Measurements from ENCODE around the gene CNKSR3.

CNKSR3 gene

GRCh38 chr6:154510144-154510905, at the start of gene CNKSR3:
CNKSR3 (minus strand) TSS chr6:154510685; CDS start chr6:154510114, 571 bp downstream.
- H3K27me3 ChIP-seq (ENCODE audit: control insufficient read depth, insufficient read depth, low read length), result peaks cover 13% of the 10 kb centered on the region; the same call in 1 of the 2 replicates
- WGBS (ENCODE audit: insufficient coverage, insufficient read length), result no CpG with 5 or more reads among the region's 86 CpGs
- DNase-seq (ENCODE audit: low read depth, low spot score), result peak; percentile 79
- no peaks in the 10 kb centered on the region for H3K36me3 ChIP-seq (ENCODE audit: control insufficient read depth, insufficient read depth, low read length)
- no peaks in the 10 kb centered on the region for H3K9me3 ChIP-seq (ENCODE audit: control insufficient read depth, insufficient read depth, low read length)
- no peak within 1 kb of the TSS for H3K27ac ChIP-seq (ENCODE audit: low read length)
- H3K4me3 ChIP-seq (ENCODE audit: low read length), result peak within 1 kb of the TSS; percentile 54; the same call in 1 of the 2 replicates
- no peaks in the 10 kb centered on the region for H3K4me1 ChIP-seq (ENCODE audit: control insufficient read depth, insufficient read depth, low read length)

GRCh38 chr6:154558984-154559383, 48.5 kb upstream of the CNKSR3 start:
- H3K4me3 ChIP-seq (ENCODE audit: low read length), result no peak overlapping the region
- H3K36me3 ChIP-seq (ENCODE audit: control insufficient read depth, insufficient read depth, low read length), result no peaks in the 10 kb centered on the region
- no peaks in the 10 kb centered on the region for H3K4me1 ChIP-seq (ENCODE audit: control insufficient read depth, insufficient read depth, low read length)
- no peaks in the 10 kb centered on the region for H3K9me3 ChIP-seq (ENCODE audit: control insufficient read depth, insufficient read depth, low read length)
- H3K27ac ChIP-seq (ENCODE audit: low read length), result no peak overlapping the region
- WGBS (ENCODE audit: insufficient coverage, insufficient read length), result no CpG with 5 or more reads among the region's 5 CpGs
- no peak for DNase-seq (ENCODE audit: low read depth, low spot score)
- no peaks in the 10 kb centered on the region for H3K27me3 ChIP-seq (ENCODE audit: control insufficient read depth, insufficient read depth, low read length)

GRCh38 chr6:154558513-154558912, 48.0 kb upstream of the CNKSR3 start:
- no peaks in the 10 kb centered on the region for H3K27me3 ChIP-seq (ENCODE audit: control insufficient read depth, insufficient read depth, low read length)

GRCh38 chr6:154555073-154555677, 44.7 kb upstream of the CNKSR3 start:
- H3K9me3 ChIP-seq (ENCODE audit: control insufficient read depth, insufficient read depth, low read length), result no peaks in the 10 kb centered on the region
- no peaks in the 10 kb centered on the region for H3K36me3 ChIP-seq (ENCODE audit: control insufficient read depth, insufficient read depth, low read length)
- no peaks in the 10 kb centered on the region for H3K4me1 ChIP-seq (ENCODE audit: control insufficient read depth, insufficient read depth, low read length)
- no peak for DNase-seq (ENCODE audit: low read depth, low spot score)
- WGBS (ENCODE audit: insufficient coverage, insufficient read length), result no CpG with 5 or more reads among the region's 7 CpGs
- no peak overlapping the region for H3K27ac ChIP-seq (ENCODE audit: low read length)
- H3K4me3 ChIP-seq (ENCODE audit: low read length), result no peak overlapping the region
- no peaks in the 10 kb centered on the region for H3K27me3 ChIP-seq (ENCODE audit: control insufficient read depth, insufficient read depth, low read length)

More at GRCh38 chr6:154558513-154558912, 48.0 kb upstream of the CNKSR3 start:
- H3K4me1 ChIP-seq (ENCODE audit: control insufficient read depth, insufficient read depth, low read length), result no peaks in the 10 kb centered on the region
- WGBS (ENCODE audit: insufficient coverage, insufficient read length), result no CpG with 5 or more reads among the region's 6 CpGs
- no peaks in the 10 kb centered on the region for H3K9me3 ChIP-seq (ENCODE audit: control insufficient read depth, insufficient read depth, low read length)
- DNase-seq (ENCODE audit: low read depth, low spot score), result no peak
- H3K36me3 ChIP-seq (ENCODE audit: control insufficient read depth, insufficient read depth, low read length), result no peaks in the 10 kb centered on the region
- no peak overlapping the region for H3K4me3 ChIP-seq (ENCODE audit: low read length)
- H3K27ac ChIP-seq (ENCODE audit: low read length), result no peak overlapping the region

GRCh38 chr6:154554491-154554890, 44.0 kb upstream of the CNKSR3 start:
- H3K36me3 ChIP-seq (ENCODE audit: control insufficient read depth, insufficient read depth, low read length), result no peaks in the 10 kb centered on the region
- no peaks in the 10 kb centered on the region for H3K4me1 ChIP-seq (ENCODE audit: control insufficient read depth, insufficient read depth, low read length)
- no peak overlapping the region for H3K27ac ChIP-seq (ENCODE audit: low read length)
- no peaks in the 10 kb centered on the region for H3K27me3 ChIP-seq (ENCODE audit: control insufficient read depth, insufficient read depth, low read length)
- no CpG with 5 or more reads among the region's 6 CpGs for WGBS (ENCODE audit: insufficient coverage, insufficient read length)
- no peak for DNase-seq (ENCODE audit: low read depth, low spot score)
- no peak overlapping the region for H3K4me3 ChIP-seq (ENCODE audit: low read length)
- H3K9me3 ChIP-seq (ENCODE audit: control insufficient read depth, insufficient read depth, low read length), result no peaks in the 10 kb centered on the region

GRCh38 chr6:154550779-154551178, 40.3 kb upstream of the CNKSR3 start:
- Histone ChIP-seq H3K4me3 (ENCODE audit: low read length) (no peak overlapping the region), H3K36me3 (ENCODE audit: control insufficient read depth, insufficient read depth, low read length) (no peaks in the 10 kb centered on the region), H3K4me1 (ENCODE audit: control insufficient read depth, insufficient read depth, low read length) (no peaks in the 10 kb centered on the region), H3K27ac (ENCODE audit: low read length) (no peak overlapping the region), H3K27me3 (ENCODE audit: control insufficient read depth, insufficient read depth, low read length) (no peaks in the 10 kb centered on the region), H3K9me3 (ENCODE audit: control insufficient read depth, insufficient read depth, low read length) (no peaks in the 10 kb centered on the region)
- DNase-seq (ENCODE audit: low read depth, low spot score), result no peak

- H3K4me3 ChIP-seq (ENCODE audit: low read length), result no peak overlapping the region
- H3K27me3 ChIP-seq (ENCODE audit: control insufficient read depth, insufficient read depth, low read length), result no peaks in the 10 kb centered on the region
- no peaks in the 10 kb centered on the region for H3K9me3 ChIP-seq (ENCODE audit: control insufficient read depth, insufficient read depth, low read length)
- H3K36me3 ChIP-seq (ENCODE audit: control insufficient read depth, insufficient read depth, low read length), result no peaks in the 10 kb centered on the region
- no peaks in the 10 kb centered on the region for H3K4me1 ChIP-seq (ENCODE audit: control insufficient read depth, insufficient read depth, low read length)
- H3K27ac ChIP-seq (ENCODE audit: low read length), result no peak overlapping the region
- WGBS (ENCODE audit: insufficient coverage, insufficient read length), result no CpG with 5 or more reads among the region's 6 CpGs
- no peak for DNase-seq (ENCODE audit: low read depth, low spot score)
Observed at GRCh38 chr6:154549179-154549578, 38.7 kb upstream of the CNKSR3 start.

- no CpG with 5 or more reads among the region's 8 CpGs for WGBS (ENCODE audit: insufficient coverage, insufficient read length)
- no peaks in the 10 kb centered on the region for H3K36me3 ChIP-seq (ENCODE audit: control insufficient read depth, insufficient read depth, low read length)
- no peak overlapping the region for H3K27ac ChIP-seq (ENCODE audit: low read length)
- H3K4me1 ChIP-seq (ENCODE audit: control insufficient read depth, insufficient read depth, low read length), result no peaks in the 10 kb centered on the region
- no peaks in the 10 kb centered on the region for H3K9me3 ChIP-seq (ENCODE audit: control insufficient read depth, insufficient read depth, low read length)
- H3K4me3 ChIP-seq (ENCODE audit: low read length), result no peak overlapping the region
- DNase-seq (ENCODE audit: low read depth, low spot score), result no peak
- no peaks in the 10 kb centered on the region for H3K27me3 ChIP-seq (ENCODE audit: control insufficient read depth, insufficient read depth, low read length)
Observed at GRCh38 chr6:154548130-154548830, 37.8 kb upstream of the CNKSR3 start.

GRCh38 chr6:154543628-154544027, 33.1 kb upstream of the CNKSR3 start:
- no peak for DNase-seq (ENCODE audit: low read depth, low spot score)
- Histone ChIP-seq H3K4me3 (ENCODE audit: low read length) (no peak overlapping the region), H3K9me3 (ENCODE audit: control insufficient read depth, insufficient read depth, low read length) (no peaks in the 10 kb centered on the region), H3K4me1 (ENCODE audit: control insufficient read depth, insufficient read depth, low read length) (no peaks in the 10 kb centered on the region), H3K27ac (ENCODE audit: low read length) (no peak overlapping the region), H3K36me3 (ENCODE audit: control insufficient read depth, insufficient read depth, low read length) (no peaks in the 10 kb centered on the region), H3K27me3 (ENCODE audit: control insufficient read depth, insufficient read depth, low read length) (no peaks in the 10 kb centered on the region)
- WGBS (ENCODE audit: insufficient coverage, insufficient read length), result no CpG with 5 or more reads among the region's 5 CpGs

GRCh38 chr6:154542747-154543146, 32.3 kb upstream of the CNKSR3 start:
- Histone ChIP-seq H3K27ac (ENCODE audit: low read length) (no peak overlapping the region), H3K27me3 (ENCODE audit: control insufficient read depth, insufficient read depth, low read length) (no peaks in the 10 kb centered on the region), H3K4me3 (ENCODE audit: low read length) (no peak overlapping the region), H3K4me1 (ENCODE audit: control insufficient read depth, insufficient read depth, low read length) (no peaks in the 10 kb centered on the region), H3K36me3 (ENCODE audit: control insufficient read depth, insufficient read depth, low read length) (no peaks in the 10 kb centered on the region), H3K9me3 (ENCODE audit: control insufficient read depth, insufficient read depth, low read length) (no peaks in the 10 kb centered on the region)
- DNase-seq (ENCODE audit: low read depth, low spot score), result peak; percentile 67
- no CpG with 5 or more reads among the region's 5 CpGs for WGBS (ENCODE audit: insufficient coverage, insufficient read length)

Data from iPS DF 6.9 (cell line).